SK-N-MC (cell line): Measurements from ENCODE around the gene VGLL4.

ENCODE experiments used
- DNase-seq: peaks from one replicate; pipeline ENCODE4 v3.0.0-alpha.2; 2011; ENCODE audit warnings: low read depth, low spot score
- H3K27ac ChIP-seq: fragments of 200-600 bp; sonication (generic); 2 replicates; pipeline ENCODE4 v1.5.1; 2016; ENCODE audit warnings: mixed run types
- H3K36me3 ChIP-seq: fragments of 200-600 bp; sonication (generic); 2 replicates; pipeline ENCODE4 v1.6.1; 2017; ENCODE audit warnings: antibody characterized with exemption, low read length, mixed read lengths; ENCODE audit not compliant: insufficient read depth
- H3K4me3 ChIP-seq: fragments of 200-600 bp; sonication (generic); 2 replicates; pipeline ENCODE4 v1.5.1; 2016
- H3K9ac ChIP-seq: fragments of 200-600 bp; sonication (generic); 2 replicates; pipeline ENCODE4 v1.8.0; 2017; ENCODE audit warnings: mixed run types, mixed read lengths; ENCODE audit not compliant: insufficient read length
- H3K9me3 ChIP-seq: fragments of 200-600 bp; sonication (generic); 2 replicates; pipeline ENCODE4 v1.6.1; 2017; ENCODE audit warnings: low read depth, mild to moderate bottlenecking, antibody characterized with exemption, low read length, moderate library complexity, mixed read lengths
- EZH2 ChIP-seq: fragments of 200-600 bp; sonication (generic); IDR thresholded peaks from one replicate; pipeline ENCODE4 v1.6.1; 2017; ENCODE audit warnings: antibody characterized with exemption
- FOXP2 ChIP-seq: optimal IDR thresholded peaks from 2 replicates; pipeline ENCODE3; 2011; ENCODE audit warnings: mild to moderate bottlenecking, moderate library complexity; ENCODE audit not compliant: insufficient read depth; ENCODE audit errors: extremely low read length, control extremely low read depth
- POLR2AphosphoS5 ChIP-seq: IDR thresholded peaks from 2 replicates; pipeline ENCODE4 v1.6.1; 2012; ENCODE audit warnings: mild to moderate bottlenecking, low read depth, low read length, borderline replicate concordance

Gene VGLL4

GRCh38 chr3:11507719-11508118, 136.0 kb downstream of the VGLL4 start:
- DNase-seq = no peak

More at GRCh38 chr3:11507719-11508118, 136.0 kb downstream of the VGLL4 start:
- TF ChIP-seq FOXP2 (no peak), EZH2 (no peak), POLR2AphosphoS5 (no peak)
- H3K27ac ChIP-seq = no peak overlapping the region
- H3K4me3 ChIP-seq = no peak overlapping the region
- no peaks in the 10 kb centered on the region for H3K9me3 ChIP-seq
- no peaks in the 10 kb centered on the region for H3K36me3 ChIP-seq
- H3K9ac ChIP-seq = no peak overlapping the region
